ENCODE data around the gene MICU1. TPM values are rescaled to one million over a fixed set of nuclear protein-coding genes. Genes with fewer than 3 reads are reported as not detected.
"Not testable (repeated sequence)": the region's sequence is repeated elsewhere in the genome, so short reads cannot be mapped to it uniquely, and the experiment has no call there.

MICU1 gene
- total RNA-seq, 3 donors from 2014 or later = 27.2 to 44.3 (median 33.9) TPM

DNA sequence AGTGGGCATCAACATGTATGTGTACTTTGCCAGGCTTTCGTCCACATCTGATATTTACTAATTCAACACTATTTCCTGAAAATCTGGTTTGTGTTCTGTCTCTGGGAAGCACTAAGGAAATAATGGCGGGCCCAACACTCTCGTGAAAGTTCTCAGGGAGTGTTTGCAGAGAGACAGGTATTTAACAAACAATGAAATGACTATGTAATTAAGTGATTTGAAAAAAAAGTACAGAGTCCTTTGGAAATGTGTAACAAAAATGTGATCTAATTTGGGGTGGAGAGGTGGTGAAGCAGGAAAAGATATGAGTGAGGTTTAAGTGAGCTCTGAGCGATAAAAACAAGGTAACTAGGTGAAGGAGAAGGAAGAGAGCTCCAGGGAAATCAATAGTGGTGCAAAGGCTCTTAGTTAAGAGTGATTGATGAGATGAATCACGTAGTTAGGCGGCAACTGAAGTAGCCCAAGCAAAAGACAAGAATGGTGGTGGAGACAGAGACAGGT is 175.9 kb downstream of the MICU1 start:
- intact Hi-C loops (cut with DNase I; ENCODE audit: low total_unique reads) = no loop called here
- no peaks in the 10 kb centered on the region for H3K9me3 ChIP-seq
- H3K27me3 ChIP-seq = no peaks in the 10 kb centered on the region
- no peaks in the 10 kb centered on the region for H3K4me1 ChIP-seq
- no peak overlapping the region for H3K4me3 ChIP-seq
- DNase-seq (ENCODE audit: low spot score in 2 of 2) = no peak
- TF ChIP-seq, protein P1, sequence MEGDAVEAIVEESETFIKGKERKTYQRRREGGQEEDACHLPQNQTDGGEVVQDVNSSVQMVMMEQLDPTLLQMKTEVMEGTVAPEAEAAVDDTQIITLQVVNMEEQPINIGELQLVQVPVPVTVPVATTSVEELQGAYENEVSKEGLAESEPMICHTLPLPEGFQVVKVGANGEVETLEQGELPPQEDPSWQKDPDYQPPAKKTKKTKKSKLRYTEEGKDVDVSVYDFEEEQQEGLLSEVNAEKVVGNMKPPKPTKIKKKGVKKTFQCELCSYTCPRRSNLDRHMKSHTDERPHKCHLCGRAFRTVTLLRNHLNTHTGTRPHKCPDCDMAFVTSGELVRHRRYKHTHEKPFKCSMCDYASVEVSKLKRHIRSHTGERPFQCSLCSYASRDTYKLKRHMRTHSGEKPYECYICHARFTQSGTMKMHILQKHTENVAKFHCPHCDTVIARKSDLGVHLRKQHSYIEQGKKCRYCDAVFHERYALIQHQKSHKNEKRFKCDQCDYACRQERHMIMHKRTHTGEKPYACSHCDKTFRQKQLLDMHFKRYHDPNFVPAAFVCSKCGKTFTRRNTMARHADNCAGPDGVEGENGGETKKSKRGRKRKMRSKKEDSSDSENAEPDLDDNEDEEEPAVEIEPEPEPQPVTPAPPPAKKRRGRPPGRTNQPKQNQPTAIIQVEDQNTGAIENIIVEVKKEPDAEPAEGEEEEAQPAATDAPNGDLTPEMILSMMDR (IDR thresholded peaks at IDR 0.05) = no peak
- TF ChIP-seq POLR2AphosphoS5 (IDR thresholded peaks at IDR 0.05) = no peak
- no peak for TF ChIP-seq POLR2A (IDR thresholded peaks at IDR 0.05)
- no peaks in the 10 kb centered on the region for H3K36me3 ChIP-seq
- peak overlapping the region; percentile 40 to 58 for H3K27ac ChIP-seq

DNA sequence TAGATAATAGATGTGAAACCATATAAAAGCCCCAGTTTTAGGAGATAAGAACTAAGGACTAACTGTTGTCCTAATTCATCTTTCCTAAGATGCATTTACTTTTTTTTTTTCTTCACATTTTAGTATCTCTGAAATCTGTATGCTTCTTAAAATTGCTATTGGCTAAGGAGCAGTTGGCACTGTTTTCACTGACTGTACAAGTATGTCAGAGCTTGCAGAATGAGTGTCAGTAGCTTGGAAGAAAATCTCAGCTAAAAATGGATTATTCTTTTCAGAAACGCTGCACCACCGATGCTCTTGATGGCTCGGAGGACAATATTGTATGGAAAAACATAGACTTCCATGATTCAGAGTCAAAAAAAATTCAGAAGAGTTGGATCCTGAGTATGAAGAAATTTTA is 180.0 kb downstream of the MICU1 start:
- intact Hi-C loops (cut with DNase I; ENCODE audit: low total_unique reads) = no loop called here
- Histone ChIP-seq H3K4me1 (no peaks in the 10 kb centered on the region), H3K9me3 (no peaks in the 10 kb centered on the region), H3K27me3 (no peaks in the 10 kb centered on the region), H3K27ac (no peak overlapping the region), H3K4me3 (no peak overlapping the region), H3K36me3 (no peaks in the 10 kb centered on the region)
- no peak for DNase-seq (ENCODE audit: low spot score in 2 of 2)
- TF ChIP-seq POLR2AphosphoS5 (IDR thresholded peaks at IDR 0.05) = no peak
- TF ChIP-seq POLR2A (IDR thresholded peaks at IDR 0.05) = no peak
- TF ChIP-seq, protein P1 (IDR thresholded peaks at IDR 0.05) = no peak

DNA sequence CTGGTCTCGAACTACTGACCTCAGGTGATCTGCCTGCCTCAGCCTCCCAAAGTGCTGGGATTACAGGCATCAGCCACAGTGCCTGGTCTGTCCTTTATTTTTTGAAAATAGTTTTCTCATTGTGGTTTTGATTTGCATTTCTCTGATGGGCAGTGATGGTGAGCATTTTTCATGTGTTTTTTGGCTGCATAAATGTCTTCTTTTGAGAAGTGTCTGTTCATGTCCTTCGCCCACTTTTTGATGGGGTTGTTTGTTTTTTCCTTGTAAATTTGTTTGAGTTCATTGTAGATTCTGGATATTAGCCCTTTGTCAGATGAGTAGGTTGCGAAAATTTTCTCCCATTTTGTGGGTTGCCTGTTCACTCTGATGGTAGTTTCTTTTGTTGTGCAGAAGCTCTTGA is 182.9 kb downstream of the MICU1 start:
- H3K27me3 ChIP-seq; intact Hi-C loops (cut with DNase I; ENCODE audit: low total_unique reads); H3K4me3 ChIP-seq; H3K9me3 ChIP-seq; H3K27ac ChIP-seq; H3K4me1 ChIP-seq; DNase-seq (ENCODE audit: low spot score in 2 of 2); H3K36me3 ChIP-seq: not testable (repeated sequence)

DNA sequence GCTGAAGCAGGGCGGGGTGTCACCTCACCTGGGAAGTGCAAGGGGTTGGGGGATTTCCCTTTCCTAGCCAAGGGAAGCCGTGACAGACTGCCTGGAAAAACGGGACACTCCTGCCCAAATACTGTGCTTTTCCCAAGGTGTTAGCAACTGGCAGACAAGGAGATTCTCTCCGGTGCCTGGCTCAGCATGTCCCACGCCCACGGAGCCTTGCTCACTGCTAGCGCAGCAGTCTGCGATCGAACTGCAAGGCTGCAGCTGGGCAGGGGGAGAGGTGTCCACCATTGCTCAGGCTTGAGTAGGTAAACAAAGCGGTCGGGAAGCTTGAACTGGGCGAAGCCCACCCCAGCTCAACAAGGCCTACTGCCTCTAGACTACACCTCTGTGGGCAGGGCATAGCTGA is 190.3 kb downstream of the MICU1 start:
- Histone ChIP-seq H3K9me3 (no peaks in the 10 kb centered on the region), H3K4me3 (no peak overlapping the region), H3K4me1 (no peaks in the 10 kb centered on the region), H3K36me3 (no peaks in the 10 kb centered on the region), H3K27ac (no peak overlapping the region), H3K27me3 (no peaks in the 10 kb centered on the region)
- intact Hi-C loops (cut with DNase I; ENCODE audit: low total_unique reads) = no loop called here
- DNase-seq (ENCODE audit: low spot score in 2 of 2) = no peak
- no peak for TF ChIP-seq POLR2AphosphoS5 (IDR thresholded peaks at IDR 0.05)
- no peak for TF ChIP-seq POLR2A (IDR thresholded peaks at IDR 0.05)
- TF ChIP-seq, protein P1 (IDR thresholded peaks at IDR 0.05) = no peak

DNA sequence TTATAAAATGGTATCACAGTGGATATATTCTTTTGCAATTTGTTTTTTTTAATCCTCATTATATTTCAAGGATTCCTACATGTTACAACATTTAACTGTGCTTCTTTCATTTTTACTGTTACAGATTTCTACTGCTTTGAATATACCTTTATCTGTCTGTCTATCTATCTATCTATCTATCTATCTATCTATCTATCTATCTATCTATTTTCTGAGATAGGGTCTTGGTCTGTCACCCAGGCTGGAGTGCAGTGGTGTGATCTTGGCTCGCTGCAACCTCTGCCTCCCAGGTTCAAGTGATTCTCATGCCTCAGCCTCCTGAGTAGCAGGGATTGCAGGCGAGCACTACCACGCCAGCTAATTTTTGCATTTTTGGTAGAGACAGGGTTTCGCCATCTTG is 194.9 kb downstream of the MICU1 start:
- DNase-seq (ENCODE audit: low spot score in 2 of 2); H3K4me1 ChIP-seq; H3K27me3 ChIP-seq; H3K9me3 ChIP-seq; H3K4me3 ChIP-seq; intact Hi-C loops (cut with DNase I; ENCODE audit: low total_unique reads); H3K36me3 ChIP-seq; H3K27ac ChIP-seq: not testable (repeated sequence)

DNA sequence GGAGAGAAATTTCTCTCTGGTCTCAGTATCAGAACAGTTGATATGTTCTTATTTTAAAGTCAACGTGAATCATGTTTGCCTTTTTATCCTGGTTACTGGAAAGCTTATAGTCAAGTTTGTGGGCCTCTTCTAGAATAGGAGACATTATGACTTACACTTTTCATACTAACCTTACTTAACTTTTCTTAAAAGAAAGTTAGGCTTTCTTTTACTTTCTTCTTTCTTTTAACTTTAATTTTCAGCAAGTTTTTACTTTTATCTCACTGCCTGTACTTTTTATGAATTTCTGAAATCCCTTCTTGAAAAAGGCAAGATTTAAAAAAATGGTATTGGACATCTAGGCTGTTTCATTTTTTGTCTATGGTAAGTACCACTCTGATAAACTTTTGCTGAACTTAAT is 195.9 kb downstream of the MICU1 start:
- no peaks in the 10 kb centered on the region for H3K4me1 ChIP-seq
- TF ChIP-seq POLR2A (IDR thresholded peaks at IDR 0.05) = no peak
- TF ChIP-seq, protein P1 (IDR thresholded peaks at IDR 0.05) = no peak
- no peak for TF ChIP-seq POLR2AphosphoS5 (IDR thresholded peaks at IDR 0.05)
- no peak for DNase-seq (ENCODE audit: low spot score in 2 of 2)
- H3K4me3 ChIP-seq = no peak overlapping the region
- no peaks in the 10 kb centered on the region for H3K9me3 ChIP-seq
- no peaks in the 10 kb centered on the region for H3K36me3 ChIP-seq
- no peak overlapping the region for H3K27ac ChIP-seq
- intact Hi-C loops (cut with DNase I; ENCODE audit: low total_unique reads) = no loop called here
- no peaks in the 10 kb centered on the region for H3K27me3 ChIP-seq
